ENCODE data around the gene ATP6V0A1.

GRCh38 chr17:42507671-42508070 lies 49.0 kb downstream of the ATP6V0A1 start:
- no peak for TF ChIP-seq CTCF (conservative IDR thresholded peaks at IDR 0.05)
- no peak for TF ChIP-seq EZH2 (IDR thresholded peaks at IDR 0.05; ENCODE audit: low read depth)
